HG02623 (cell line): ENCODE results near the gene NOTUM.
A peak's percentile ranks its signal among the peaks of the same experiment; 100 is the strongest.

Experiments used
- ATAC-seq: cut with Tn5 transposase; IDR thresholded peaks from one replicate; pipeline ENCODE4 v1.9.1; 2021; ENCODE audit warnings: moderate library complexity; ENCODE audit not compliant: unreplicated experiment

The NOTUM gene

DNA sequence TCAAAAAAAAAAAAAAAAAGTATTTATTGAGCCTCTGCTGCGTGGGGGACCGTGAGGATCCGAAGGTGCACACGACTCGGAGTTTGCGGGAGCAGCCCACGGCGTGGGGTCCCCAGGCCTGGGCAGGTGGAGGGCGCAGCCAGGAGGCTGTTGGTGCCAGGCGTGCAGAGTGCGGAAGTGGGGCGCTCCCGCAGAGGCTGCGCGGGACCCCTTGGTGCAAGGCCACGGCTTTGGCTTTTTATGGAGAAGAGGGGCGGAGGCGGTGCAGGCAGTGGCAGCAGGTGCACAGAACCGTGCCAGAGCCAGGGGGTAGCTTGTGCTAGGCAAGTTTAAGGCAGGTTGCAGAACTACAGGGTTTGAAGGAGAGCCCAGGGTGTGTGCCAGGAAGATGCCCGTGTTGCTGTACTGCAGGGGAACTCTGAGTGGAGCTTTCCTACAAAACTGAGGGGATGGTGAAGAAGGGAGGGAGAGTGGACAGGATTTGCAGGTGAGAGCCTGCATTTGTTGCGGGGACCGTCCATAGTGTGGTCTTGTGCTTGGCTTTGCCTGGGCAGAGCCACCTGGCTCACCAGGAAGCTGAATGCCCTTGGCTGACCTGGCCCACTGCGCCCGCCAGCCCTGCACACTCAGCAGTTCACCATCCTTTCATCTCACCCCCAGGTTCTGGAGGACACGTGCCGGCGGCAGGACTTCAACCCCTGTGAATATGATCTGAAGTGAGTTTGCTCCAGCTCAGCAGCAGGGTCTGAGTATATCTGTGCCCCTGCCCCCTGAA, 17.7 kb upstream of the NOTUM start:
- no peak for ATAC-seq

DNA sequence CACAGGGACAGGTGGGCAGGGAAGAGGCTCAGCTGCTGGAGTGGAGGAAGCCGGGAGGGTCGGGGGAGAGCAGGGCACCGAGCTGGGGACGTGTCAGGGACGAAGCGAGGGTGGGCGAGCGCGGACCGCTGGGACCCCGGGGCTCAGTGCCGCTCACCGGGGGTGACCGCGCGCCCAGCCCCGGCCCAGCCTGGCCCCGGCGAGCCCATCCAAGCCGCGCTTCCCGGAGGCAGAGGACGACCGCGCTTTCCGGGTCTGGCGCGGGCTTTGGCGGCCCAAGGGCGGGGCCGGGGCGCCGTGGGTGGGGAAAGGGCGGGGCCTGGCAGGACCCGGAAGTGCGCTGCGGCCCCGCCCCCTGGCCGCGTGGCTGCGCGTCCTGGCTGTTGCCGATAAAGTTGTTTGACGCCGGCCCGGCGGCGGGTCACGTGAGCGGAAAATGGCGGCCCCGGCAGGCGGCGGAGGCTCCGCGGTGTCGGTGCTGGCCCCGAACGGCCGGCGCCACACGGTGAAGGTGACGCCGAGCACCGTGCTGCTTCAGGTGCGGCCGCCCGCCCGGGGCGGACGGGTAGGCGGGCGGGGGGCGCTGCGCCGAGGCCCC, 16.3 kb upstream of the NOTUM start, which contains the start of gene ASPSCR1:
Gene ASPSCR1 (plus strand): TSS at position 419 of the 598 bp plus-strand sequence. CDS start 18 bp downstream, at position 437.
- ATAC-seq = peak; percentile 82

DNA sequence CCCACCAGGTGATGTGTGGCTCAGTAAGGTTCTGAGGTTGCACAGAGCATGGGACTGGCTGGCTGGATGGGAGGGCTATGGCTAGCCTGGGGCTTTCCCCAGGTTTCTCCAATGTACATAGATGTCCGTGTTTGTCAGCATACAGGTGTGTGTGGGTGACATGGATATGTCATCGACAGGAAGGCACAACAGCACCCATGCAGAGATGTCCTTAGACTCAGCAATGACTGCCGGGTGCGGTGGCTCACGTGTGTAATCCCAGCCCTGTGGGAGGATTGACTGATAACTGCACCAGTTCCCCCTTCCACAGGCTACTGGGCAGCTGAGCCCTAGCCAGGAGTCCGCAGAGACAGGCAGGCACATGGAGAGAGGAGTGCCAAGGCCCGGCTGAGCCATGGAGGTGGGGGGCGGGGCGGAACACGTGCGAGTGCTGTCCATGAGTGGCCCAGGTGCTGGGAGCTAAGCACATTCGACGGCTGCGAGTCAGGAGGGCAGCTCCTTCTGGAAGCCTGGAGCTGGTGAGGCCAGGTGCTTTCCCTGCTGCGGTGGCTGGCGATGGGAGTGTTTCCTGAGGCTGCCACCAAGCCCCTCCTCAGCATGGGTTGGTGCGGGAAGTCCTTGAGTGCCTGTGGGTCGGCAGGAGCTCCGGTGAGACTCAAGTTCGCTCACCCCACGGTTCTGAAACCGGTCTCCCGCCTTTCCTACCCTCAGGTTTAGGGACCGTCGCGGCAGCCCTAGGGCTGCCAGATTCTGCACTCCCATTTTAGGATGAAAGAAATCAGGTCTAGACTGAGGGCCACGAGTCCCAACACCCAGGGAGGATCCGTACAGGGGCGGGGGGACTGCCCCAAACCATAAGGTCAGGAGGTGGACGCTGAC, 15.6 kb upstream of the NOTUM start:
- ATAC-seq = peak; percentile 8

DNA sequence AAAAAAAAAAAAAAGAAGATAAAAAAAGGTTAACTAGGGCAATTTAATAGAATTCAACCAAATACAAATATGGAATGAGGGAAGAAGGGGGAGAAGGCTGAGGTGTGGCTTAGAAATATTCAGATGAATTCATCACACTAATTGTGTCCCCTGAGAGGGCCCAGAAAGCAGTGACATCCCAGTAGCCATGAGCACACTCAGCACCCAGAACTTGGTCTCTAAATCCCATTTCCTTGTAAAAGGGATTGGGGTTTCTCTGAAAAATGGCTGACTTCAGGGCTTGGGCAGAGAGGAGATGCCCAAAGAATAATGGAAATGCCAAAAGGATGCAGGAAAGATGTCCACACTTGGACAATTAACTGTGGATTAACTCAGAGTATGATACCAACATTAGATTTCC, 12.4 kb upstream of the NOTUM start:
- no peak for ATAC-seq

DNA sequence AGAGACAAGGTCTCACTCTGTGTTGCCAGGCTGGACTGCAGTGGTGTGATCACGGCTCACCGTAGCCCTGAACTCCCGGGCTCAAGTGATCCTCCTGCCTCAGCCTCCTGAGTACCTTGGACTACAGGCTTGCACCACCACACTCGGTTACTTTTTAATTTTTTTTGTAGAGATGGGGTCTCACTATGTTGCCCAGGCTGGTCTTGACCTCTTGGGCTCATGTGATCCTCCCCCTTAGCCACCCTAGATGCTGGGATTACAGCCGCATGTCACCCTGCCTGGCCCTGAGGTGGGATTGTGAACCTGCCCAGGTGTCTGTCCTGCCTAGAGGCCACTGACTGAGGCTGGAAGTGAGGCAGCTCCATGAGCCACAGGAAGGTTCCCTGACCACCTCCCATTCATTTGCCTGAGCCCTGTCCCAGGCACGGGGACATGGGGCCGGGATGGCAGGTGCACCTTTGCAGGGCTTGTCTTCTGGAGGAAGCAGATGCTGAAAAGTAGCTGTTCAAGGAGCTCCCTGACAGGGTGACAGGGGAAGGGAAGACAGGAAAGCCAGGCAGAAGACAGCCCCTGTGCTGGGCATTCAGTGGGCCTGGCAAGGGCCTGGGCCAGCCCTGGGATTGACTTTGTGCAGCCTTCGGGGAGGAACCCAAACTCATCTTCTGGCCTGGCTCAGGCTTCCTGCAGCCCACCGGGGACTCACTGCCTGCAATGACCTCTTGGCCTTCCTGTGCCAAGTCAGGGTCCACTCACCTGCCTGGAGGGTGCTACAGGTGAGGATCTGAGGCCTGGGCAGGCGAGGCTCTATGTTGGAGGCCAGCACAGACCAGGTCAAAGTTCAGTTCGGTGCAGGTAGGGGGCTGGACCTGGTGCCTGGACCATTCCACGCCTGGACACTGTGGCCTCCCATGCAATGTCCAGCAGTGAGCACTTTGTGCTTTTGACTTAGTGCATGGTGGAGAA, 8.1 kb upstream of the NOTUM start:
- ATAC-seq = no peak

DNA sequence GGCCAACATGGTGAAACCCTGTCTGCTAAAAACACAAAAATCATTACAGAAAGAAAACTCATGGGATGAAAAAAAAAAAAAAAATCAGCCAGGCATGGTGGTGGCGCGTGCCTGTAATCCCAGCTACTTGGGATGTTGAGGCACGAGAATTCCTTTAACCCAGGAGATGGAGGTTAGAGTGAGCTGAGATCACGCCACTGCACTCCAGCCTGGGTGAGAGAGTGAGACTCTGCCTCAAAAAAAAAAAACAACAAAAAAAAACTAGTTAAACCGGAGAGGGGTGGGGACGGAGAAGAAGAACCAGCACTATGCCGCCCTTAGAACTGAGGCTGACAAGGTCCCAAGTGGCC, 7.4 kb upstream of the NOTUM start:
- no peak for ATAC-seq

DNA sequence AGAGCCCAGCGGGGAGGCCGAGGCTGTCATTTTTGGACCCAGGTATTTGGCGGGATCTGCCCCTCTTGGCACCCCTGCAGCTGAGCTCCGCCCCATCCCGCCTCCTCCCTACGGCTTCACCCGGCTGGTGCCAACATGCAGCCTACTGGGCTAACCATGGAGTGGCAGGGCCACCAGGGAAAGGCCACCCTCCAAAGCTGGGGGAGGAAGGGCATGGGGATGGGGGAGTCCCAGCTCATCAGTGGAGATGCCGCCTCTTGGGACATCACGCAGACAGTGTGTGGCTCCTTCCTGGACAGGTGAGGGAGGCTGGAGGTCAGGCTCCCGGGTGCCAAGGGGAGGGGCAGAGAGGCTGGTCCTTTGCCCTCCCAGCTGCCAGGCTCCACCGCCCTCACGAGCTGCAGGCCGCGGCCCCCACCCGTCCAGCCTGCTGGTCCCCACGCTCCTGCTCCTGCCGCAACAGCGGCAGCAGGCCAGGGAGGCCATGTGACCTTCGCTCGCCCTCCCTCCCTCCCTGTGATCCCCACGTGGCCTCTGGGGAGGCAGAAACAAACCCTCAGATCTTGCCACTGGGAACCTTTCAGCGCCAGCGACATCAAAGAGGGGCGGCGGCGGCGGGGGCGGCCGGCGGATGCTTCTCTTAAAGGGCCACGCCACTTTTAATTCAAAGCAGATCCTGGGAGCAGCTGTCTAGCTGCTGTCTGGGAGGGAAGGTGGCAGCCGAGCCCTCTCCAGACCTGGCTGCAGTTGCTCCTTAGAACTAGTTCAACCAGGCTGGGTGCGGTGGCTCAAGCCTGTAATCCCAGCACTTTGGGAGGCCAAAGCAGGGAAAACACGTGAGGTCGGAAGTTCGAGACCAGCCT, 6.8 kb upstream of the NOTUM start:
- peak; percentile 47 for ATAC-seq

DNA sequence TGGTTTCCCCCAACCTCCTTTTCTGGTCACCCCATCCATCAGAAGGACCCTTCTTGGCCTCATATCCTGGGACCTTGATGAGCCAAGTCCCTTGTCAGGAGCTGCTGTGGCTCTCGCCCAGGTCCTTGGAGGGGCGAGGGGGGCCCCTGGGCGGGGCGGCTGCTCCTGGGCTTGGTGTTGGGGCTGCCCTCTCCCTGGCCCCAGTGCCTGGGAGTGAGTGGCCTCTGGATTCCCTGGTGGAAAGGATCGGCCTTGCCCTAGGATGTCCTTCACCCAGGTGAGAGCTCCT, 6.2 kb upstream of the NOTUM start:
- no peak for ATAC-seq

DNA sequence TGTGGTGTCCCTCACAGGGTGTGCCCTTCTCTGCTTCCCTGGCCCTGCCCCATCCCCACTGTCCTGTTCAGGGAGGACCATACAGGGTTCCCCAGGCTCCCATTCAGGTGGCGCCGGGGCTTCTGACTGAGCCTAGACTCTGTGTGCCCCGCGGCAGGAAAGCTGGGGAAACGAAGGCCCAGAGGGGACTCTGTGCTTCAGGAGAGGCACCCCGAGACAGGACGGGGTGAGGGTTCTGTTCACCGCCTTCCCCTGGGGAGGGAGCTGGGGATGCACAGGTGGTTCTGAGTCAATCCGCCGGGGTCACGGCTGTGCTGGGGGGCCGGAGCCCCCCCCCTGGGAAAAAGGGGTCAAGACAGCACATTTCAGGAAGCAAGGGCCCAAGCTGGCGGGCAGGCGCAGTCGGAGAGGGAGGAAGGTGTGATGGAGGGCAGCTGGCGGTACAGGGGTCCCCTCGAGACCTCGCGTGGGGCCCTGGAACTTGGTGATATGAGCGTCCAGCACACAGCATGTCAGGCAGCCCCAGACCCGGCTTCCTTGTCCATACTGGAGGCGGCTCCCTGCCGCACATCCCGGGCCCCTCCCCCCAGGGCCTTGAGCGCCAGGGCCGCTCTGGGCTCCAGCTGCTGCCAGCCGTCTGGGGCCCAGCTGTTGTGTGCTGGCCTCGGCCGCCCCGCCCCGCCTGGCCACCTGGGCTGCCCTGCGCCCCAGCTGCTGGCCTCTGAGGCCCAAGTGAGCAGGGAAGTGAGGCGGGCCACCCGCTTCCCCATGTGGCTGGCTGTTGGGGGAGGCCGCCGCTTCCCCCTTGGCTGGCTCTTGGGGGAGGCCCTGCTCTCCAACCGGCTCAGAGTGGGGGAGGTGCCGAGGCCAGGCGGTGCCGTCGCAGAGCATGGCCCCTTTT, 5.6 kb upstream of the NOTUM start:
- no peak for ATAC-seq

DNA sequence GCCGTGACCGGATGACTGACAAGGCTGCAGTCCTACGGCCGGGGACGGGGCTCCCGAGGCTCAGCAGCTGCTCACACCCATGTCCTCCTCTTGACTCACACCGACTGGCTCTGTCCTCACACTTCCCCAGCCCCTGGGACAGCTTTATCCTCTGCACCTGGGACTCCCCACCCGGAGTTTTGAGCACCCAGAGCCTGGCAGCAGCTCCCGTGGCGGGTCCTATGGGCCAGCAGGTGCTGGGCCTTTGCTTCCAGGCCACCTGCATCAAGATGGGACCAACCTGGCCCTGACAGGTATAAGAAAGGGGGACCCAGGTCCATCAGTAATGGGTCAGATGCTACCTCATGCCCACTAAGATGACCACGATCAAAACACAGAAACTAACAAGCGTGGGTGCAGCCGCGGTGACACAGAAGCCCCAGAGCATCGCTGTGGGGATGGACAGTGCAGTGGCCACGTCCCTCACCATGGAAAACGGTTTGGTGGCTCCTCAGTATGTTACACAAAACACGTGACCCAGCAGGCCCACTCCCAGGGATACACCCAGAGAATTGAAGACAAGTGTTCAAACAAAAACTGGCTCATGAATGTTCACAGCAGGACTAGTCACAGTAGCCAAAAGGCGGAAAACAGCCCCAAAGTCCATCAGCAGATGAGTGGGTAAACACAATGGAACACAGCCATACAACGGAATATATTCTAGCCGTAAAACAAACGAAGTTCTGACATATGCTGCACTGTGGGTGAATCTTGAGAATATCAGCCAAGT, 3.3 kb upstream of the NOTUM start:
- no peak for ATAC-seq

DNA sequence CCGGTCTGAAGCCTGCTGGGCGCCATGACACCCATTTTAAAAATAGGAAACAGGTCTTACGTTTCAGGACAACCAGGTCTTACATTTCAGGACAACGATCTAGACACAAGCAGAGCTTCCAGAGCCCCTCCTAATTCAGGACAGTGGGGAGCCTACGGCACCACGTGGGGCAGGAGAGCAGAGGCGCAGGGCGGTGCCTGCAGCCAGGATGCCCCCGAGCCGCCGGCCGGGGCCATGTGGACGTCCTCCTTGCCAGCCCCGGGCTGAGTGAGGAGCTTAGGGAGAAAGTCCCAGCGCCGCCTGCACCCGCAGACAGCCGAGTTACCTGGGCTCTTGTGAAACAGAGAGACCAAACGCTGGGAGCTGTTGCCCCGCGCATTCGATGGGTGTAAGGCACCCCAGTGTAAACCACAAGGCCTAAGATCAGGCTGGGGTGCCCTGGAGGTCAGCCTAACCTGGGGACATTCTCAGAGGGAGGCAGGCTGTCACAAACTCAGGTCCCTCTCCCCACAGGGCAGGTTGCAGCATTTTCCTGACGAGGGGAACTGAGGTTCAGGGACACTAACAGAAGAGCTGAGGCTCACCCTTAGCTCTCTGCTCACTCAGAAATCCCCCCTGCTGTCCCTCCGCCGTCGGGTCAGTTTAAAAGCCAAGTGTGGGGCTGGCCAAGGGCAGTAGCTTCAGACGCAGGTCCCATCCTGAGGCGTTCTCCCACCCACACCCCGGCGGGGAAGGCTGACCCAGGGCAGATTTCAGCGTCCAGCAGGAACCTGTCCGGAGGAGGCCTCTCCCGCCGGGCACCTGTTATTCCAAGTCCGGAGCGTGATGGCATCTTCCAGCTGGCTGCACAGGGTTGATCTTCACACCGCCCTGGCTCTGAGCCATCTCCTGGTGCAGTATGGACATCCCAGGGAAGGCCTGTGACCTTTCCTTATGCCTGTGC, 1.8 kb upstream of the NOTUM start:
- ATAC-seq = no peak

DNA sequence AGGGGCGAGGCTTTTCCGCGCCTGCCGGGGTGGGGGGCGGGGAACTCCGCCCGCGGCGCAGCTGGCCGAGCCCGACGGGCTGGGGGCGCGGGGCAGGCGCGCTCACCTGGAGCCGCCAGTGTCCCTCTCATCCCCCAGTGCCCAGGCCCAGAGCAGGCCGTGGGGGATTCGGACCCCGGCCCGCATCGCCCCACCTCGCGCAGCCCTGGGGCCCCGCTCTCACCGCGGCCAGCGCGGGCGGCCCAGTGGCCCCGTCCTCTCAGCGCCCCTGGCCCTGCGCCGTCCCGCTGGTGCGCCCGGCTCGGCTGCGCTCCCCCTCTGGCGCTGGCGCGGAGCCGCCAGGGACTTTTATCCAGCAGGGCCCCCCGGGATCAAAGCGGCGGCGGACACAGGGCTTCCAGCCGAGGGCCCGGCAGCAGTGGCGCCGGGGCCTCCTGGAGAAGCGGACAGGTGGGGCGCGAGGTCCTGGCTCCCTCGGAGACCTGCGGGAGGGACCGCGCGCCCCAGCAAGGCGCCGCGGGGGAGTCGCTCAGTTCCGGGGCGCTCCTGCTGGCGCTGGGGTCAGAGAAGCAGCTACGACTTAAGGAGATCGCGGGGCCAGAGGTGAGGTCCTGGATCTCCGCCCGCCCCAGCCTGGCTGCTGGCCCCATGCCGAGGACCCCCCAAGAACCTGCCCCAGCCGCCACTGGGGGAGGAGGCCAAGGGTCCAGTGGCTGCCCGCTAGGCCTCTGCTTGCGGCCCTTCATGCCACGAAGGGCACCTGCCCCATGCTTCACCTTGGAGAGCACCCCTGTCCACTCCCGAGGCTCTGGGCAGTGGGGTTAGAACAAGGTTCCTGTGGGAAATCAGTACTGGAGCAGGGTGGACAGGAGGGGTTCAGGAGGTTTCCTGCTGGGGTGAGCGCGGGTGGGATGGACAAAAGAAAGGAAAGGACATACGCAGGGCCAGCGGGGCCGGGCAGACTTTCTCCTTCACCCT, 823 bp upstream of the NOTUM start:
- ATAC-seq = no peak

DNA sequence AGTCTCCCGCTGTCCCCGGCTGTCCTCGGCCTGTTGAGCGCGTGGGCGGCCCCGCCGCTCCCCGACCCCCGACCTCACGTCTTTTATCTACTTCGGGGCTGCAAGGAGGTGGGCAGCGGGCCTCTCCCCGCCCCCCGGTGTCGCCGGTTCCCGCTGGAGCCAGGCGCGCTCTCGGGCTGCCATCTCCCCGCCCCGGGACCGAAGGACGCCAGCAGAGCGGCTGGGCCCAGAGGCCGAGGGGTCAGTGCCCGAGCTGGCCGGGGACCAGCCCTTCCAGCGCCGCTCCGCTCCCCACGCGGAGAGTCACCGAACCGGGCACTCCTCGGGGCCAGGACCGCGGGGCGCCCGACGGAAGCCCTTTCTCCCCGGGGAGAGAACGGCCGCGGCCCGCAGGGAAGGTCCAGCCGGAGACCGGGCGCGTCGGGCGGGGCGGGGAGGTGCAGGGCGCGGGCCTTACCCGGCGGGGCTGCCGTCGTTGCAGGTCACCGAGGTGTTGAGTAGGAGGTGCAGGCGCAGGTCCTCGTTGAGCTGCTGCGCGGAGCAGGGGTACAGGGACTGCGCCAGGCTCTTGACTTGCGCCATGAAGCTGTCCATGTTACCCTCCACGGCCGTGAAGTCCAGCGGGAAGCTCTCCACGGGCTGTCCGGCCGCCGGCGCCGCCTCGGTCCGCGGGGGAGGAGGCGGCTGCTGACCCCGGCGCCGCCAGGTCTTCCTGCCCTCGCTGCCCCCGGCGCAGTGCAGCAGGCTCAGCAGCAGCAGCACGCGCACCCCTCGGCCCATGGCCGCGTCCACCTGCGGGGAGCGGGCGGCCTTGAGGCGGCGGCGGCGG, 643 bp downstream of the NOTUM start:
- no peak for ATAC-seq

DNA sequence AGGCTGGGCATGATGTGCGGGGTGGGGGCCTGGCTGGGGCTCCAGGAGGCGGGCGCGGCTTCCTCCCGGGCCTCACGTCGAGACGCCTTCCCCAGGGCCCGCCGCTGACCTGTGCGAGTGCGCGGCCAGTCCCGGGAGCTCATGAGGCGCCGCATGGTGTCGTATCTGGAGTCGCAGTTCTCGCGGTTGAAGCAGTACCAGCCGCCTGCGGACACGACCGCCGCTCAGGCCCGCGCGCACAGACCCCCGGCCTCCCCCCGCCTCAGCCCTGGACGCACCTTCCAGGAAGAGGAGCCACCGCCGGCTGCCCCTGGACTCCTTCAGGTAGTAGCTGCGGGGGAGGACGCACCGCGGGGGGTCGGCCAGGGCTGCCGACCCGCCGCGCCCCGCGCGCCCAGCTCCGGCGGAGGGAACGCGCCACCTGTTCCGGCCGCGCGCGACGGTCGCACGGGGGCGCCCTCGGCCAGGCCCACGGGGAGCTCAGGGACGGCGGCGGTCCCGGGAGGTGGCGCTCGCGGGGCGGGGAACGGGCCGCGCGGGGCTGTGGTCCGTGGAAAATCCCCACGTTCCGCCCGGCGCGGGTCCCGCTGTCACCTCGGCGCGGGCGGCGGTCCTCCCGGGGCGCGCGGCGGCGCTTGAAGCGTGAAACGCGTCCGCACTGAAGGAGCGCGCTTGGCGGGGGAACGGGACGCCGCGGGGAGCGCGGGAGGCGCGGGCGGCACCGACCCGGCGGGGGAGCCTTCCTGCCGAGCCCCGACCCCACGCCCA, 1.4 kb downstream of the NOTUM start:
- ATAC-seq = no peak
